Measurements from ENCODE around the gene PA2G4. TPM values are rescaled to one million over a fixed set of nuclear protein-coding genes. Genes with fewer than 3 reads are reported as not detected.
"Not testable (repeated sequence)": the region's sequence is repeated elsewhere in the genome, so short reads cannot be mapped to it uniquely, and the experiment has no call there.

Gene PA2G4
- total RNA-seq, 1 experiment from 2014 or later, result 175 TPM

DNA sequence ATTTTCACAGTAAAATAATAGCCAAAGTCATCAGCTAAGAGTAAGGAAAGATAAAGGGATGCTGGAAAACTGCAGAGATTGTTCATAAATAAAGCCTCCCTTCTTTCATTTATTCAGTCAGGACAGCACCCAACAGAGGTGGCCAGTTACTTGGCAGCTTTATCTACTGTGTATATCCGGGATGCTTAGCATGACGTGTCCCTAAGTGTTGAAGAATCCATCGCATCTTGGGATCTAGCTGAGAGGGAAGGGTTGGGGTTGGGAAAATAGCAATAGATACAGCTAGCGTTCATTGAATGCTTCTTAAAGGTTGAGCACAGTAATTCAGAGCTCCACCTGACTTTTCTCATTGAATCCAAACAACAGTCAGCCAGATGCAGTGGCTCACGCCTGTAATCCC lies 30.0 kb upstream of the PA2G4 start:
- no peak for DNase-seq (ENCODE audit: low read depth, low spot score)
- peaks cover 6% of the 10 kb centered on the region for H3K4me1 ChIP-seq (ENCODE audit: control insufficient read depth, insufficient read depth, low read length)
- no peaks in the 10 kb centered on the region for H3K9me3 ChIP-seq (ENCODE audit: control insufficient read depth, insufficient read depth, low read depth, low read length)
- CTCF ChIA-PET, result interaction anchor here (0.7 kb wide), 1 partner anchor 68 kb away, joined by 4 read pairs; no protein-coding TSS in a partner anchor
- POLR2A ChIA-PET, result interaction anchor here (0.6 kb wide), 1 partner anchor 43 kb away, joined by 7 read pairs; no protein-coding TSS in a partner anchor
- no peaks in the 10 kb centered on the region for H3K27me3 ChIP-seq (ENCODE audit: control insufficient read depth, insufficient read depth, low read length)
- no peaks in the 10 kb centered on the region for H3K36me3 ChIP-seq (ENCODE audit: control insufficient read depth, insufficient read depth, low read length)
- TF ChIP-seq SIN3A (IDR thresholded peaks at IDR 0.05; ENCODE audit: borderline replicate concordance, insufficient read depth, low read depth, low read length) (no peak), TCF7L2 (IDR thresholded peaks at IDR 0.05; ENCODE audit: low read depth, low read length) (no peak), POLR2AphosphoS5 (IDR thresholded peaks at IDR 0.05; ENCODE audit: low read depth, low read length) (no peak)
- TF ChIP-seq, protein P1, sequence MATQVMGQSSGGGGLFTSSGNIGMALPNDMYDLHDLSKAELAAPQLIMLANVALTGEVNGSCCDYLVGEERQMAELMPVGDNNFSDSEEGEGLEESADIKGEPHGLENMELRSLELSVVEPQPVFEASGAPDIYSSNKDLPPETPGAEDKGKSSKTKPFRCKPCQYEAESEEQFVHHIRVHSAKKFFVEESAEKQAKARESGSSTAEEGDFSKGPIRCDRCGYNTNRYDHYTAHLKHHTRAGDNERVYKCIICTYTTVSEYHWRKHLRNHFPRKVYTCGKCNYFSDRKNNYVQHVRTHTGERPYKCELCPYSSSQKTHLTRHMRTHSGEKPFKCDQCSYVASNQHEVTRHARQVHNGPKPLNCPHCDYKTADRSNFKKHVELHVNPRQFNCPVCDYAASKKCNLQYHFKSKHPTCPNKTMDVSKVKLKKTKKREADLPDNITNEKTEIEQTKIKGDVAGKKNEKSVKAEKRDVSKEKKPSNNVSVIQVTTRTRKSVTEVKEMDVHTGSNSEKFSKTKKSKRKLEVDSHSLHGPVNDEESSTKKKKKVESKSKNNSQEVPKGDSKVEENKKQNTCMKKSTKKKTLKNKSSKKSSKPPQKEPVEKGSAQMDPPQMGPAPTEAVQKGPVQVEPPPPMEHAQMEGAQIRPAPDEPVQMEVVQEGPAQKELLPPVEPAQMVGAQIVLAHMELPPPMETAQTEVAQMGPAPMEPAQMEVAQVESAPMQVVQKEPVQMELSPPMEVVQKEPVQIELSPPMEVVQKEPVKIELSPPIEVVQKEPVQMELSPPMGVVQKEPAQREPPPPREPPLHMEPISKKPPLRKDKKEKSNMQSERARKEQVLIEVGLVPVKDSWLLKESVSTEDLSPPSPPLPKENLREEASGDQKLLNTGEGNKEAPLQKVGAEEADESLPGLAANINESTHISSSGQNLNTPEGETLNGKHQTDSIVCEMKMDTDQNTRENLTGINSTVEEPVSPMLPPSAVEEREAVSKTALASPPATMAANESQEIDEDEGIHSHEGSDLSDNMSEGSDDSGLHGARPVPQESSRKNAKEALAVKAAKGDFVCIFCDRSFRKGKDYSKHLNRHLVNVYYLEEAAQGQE (IDR thresholded peaks at IDR 0.05; ENCODE audit: insufficient read depth in 1 of 2, low read depth in 2 of 2, low read length in 1 of 2), result no peak
- H3K27ac ChIP-seq (ENCODE audit: low read length), result no peak overlapping the region
- H3K4me3 ChIP-seq (ENCODE audit: low read depth in 2 of 2, low read length in 2 of 2), result no peak overlapping the region
- in situ Hi-C loops (cut with HindIII; ENCODE audit: low pct_unique_long_range_greater_than_20kb, low sequenced_read_pairs), result no loop called here
- no peak for ATAC-seq
- intact Hi-C loops (cut with micrococcal nuclease; ENCODE audit: unreplicated experiment), result no loop called here
- BruUV-seq (replicated peaks), result no TSS peak

DNA sequence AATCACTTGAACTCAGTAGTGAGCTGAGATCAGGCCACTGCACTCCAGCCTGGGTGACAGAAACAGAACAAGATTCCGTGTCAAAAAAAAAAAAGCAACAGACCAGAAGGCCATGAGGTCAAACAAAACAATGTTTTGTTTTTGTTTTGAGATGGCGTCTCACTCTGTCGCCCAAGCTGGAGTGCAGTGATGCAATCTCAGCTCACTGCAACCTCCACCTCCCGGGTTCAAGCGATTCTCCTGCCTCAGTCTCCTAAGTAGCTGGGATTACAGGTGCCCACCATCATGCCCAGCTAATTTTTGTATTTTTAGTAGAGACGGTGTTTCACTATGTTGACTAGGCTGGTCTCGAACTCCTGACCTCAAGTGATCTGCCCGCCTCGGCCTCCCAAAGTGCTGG lies 26.4 kb upstream of the PA2G4 start:
- in situ Hi-C loops (cut with HindIII; ENCODE audit: low pct_unique_long_range_greater_than_20kb, low sequenced_read_pairs); ATAC-seq; H3K36me3 ChIP-seq (ENCODE audit: control insufficient read depth, insufficient read depth, low read length); POLR2A ChIA-PET; BruUV-seq (replicated peaks); DNase-seq (ENCODE audit: low read depth, low spot score); H3K4me3 ChIP-seq (ENCODE audit: low read depth in 2 of 2, low read length in 2 of 2); H3K4me1 ChIP-seq (ENCODE audit: control insufficient read depth, insufficient read depth, low read length); CTCF ChIA-PET; H3K27ac ChIP-seq (ENCODE audit: low read length); H3K27me3 ChIP-seq (ENCODE audit: control insufficient read depth, insufficient read depth, low read length); H3K9me3 ChIP-seq (ENCODE audit: control insufficient read depth, insufficient read depth, low read depth, low read length); intact Hi-C loops (cut with micrococcal nuclease; ENCODE audit: unreplicated experiment): not testable (repeated sequence)

DNA sequence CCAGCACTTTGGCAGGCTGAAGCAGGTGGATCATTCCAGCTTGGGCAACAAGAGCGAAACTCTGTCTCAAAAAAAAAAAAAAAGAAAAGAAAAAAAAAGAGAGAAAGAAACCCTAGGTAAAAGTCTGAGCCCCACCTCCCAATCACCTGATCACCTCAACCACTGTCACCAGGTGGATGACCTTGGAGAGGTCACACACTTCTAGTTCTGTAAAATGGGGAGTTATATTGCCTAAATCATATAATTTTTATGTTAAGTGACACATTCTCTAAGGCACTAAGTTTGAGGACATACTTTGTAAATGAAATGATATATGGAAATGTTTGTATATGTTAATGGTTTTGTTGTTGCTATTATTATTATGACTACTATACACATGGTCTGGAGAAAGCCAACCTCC lies 25.9 kb upstream of the PA2G4 start:
- H3K4me1 ChIP-seq (ENCODE audit: control insufficient read depth, insufficient read depth, low read length), result peaks cover 6% of the 10 kb centered on the region
- peak overlapping the region; percentile 58 to 84 for H3K4me3 ChIP-seq (ENCODE audit: low read depth in 2 of 2, low read length in 2 of 2)
- TF ChIP-seq, protein P2, sequence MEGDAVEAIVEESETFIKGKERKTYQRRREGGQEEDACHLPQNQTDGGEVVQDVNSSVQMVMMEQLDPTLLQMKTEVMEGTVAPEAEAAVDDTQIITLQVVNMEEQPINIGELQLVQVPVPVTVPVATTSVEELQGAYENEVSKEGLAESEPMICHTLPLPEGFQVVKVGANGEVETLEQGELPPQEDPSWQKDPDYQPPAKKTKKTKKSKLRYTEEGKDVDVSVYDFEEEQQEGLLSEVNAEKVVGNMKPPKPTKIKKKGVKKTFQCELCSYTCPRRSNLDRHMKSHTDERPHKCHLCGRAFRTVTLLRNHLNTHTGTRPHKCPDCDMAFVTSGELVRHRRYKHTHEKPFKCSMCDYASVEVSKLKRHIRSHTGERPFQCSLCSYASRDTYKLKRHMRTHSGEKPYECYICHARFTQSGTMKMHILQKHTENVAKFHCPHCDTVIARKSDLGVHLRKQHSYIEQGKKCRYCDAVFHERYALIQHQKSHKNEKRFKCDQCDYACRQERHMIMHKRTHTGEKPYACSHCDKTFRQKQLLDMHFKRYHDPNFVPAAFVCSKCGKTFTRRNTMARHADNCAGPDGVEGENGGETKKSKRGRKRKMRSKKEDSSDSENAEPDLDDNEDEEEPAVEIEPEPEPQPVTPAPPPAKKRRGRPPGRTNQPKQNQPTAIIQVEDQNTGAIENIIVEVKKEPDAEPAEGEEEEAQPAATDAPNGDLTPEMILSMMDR (IDR thresholded peaks at IDR 0.05), result no peak
- TF ChIP-seq TCF7L2 (IDR thresholded peaks at IDR 0.05; ENCODE audit: low read depth, low read length) (no peak), SIN3A (IDR thresholded peaks at IDR 0.05; ENCODE audit: borderline replicate concordance, insufficient read depth, low read depth, low read length) (no peak), POLR2AphosphoS5 (IDR thresholded peaks at IDR 0.05; ENCODE audit: low read depth, low read length) (no peak)
- TF ChIP-seq, protein P1 (IDR thresholded peaks at IDR 0.05; ENCODE audit: insufficient read depth in 1 of 2, low read depth in 2 of 2, low read length in 1 of 2), result no peak
- DNase-seq (ENCODE audit: low read depth, low spot score) (no peak), ATAC-seq (no peak)
- H3K27ac ChIP-seq (ENCODE audit: low read length), result peak overlapping the region; percentile 82
- H3K36me3 ChIP-seq (ENCODE audit: control insufficient read depth, insufficient read depth, low read length), result no peaks in the 10 kb centered on the region; the same call in 1 of the 2 replicates
- no peaks in the 10 kb centered on the region for H3K9me3 ChIP-seq (ENCODE audit: control insufficient read depth, insufficient read depth, low read depth, low read length)
- no peaks in the 10 kb centered on the region for H3K27me3 ChIP-seq (ENCODE audit: control insufficient read depth, insufficient read depth, low read length)
- POLR2A ChIA-PET, result no interaction called here
- BruUV-seq (replicated peaks), result no TSS peak
- intact Hi-C loops (cut with micrococcal nuclease; ENCODE audit: unreplicated experiment) (no loop called here), in situ Hi-C loops (cut with HindIII; ENCODE audit: low pct_unique_long_range_greater_than_20kb, low sequenced_read_pairs) (no loop called here)
- CTCF ChIA-PET, result no interaction called here
